Mesodermal cell (in vitro differentiated cells): ENCODE data around the gene GATD1.

Experiments used
- H3K27ac ChIP-seq: 2 replicates; pipeline ENCODE4 v1.7.0; 2013; ENCODE audit warnings: mild to moderate bottlenecking, low read depth, low read length, moderate library complexity; ENCODE audit not compliant: severe bottlenecking
- H3K36me3 ChIP-seq: 2 replicates; pipeline ENCODE4 v1.7.1; 2013; ENCODE audit warnings: mild to moderate bottlenecking, low read length, moderate library complexity; ENCODE audit not compliant: control insufficient read depth, insufficient read depth
- H3K4me1 ChIP-seq: one replicate; pipeline ENCODE4 v1.7.1; 2013; ENCODE audit warnings: mild to moderate bottlenecking, low read length; ENCODE audit not compliant: insufficient read depth, control insufficient read depth, poor library complexity, severe bottlenecking
- H3K4me3 ChIP-seq: 2 replicates; pipeline ENCODE4 v1.7.0; 2013; ENCODE audit warnings: low read length, control low read depth, mild to moderate bottlenecking; ENCODE audit not compliant: insufficient read depth, poor library complexity, severe bottlenecking; ENCODE audit errors: extremely low read depth
- H3K9me3 ChIP-seq: 2 replicates; pipeline ENCODE4 v1.7.1; 2013; ENCODE audit warnings: mild to moderate bottlenecking, low read length, moderate library complexity; ENCODE audit not compliant: control insufficient read depth
- WGBS, 2 experiments: methylation state at CpG; one replicate each; pipeline ENCODE4 v1.1.5; 2013; ENCODE audit warnings: missing lambda C conversion rate in 2 of 2; ENCODE audit not compliant: insufficient coverage in 2 of 2; 5-methylcytosine and 5-hydroxymethylcytosine counted together

Gene GATD1

DNA sequence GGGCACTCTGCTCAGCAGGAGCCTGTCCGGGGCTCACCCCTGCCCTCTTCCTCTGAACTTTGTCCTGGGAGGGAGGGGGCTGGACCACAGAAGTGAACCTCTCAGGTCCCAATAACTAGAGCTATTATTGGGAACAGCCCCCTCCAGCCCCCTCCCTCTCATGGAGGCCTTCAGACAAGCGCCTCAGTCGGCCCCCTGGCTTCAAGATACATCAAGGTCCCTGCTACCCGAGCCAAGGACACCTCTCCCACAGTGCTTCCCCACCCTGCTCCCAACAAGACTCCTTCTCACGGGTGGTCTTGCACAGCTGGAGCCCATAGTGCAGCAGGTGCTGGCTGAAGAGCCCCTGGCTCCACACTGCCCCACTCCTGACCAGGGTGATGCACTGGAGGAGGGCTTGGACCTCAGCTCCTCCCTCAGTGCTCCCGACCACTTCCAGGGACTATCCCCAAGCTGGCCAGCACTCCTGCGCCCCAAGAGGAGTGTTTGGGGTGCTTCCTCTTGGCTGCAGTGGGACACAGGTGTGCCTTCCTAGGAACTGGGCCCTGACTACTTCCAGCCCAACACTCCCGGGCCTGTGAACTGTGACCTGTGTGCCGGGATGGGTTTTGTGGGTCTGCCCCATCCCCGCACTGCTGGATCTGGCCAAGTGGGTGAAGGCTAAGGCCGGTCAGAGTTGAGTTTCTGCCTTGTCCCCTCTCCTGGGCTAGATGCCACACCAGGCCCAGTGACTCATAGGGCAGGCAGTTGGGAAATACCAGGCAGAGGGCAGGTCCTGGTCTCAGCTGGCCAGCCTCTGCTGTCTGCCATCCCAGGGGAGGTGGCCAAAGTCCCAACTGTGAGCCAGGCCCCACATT is 43.6 kb upstream of the GATD1 start:
- 88 to 91% methylated on average over 9 to 11 of the region's 11 CpGs for WGBS, 2 experiments
- H3K27ac ChIP-seq, result no peak overlapping the region
- peak overlapping the region; percentile 71 for H3K4me3 ChIP-seq
- H3K36me3 ChIP-seq, result peaks cover 26% of the 10 kb centered on the region
- no peaks in the 10 kb centered on the region for H3K9me3 ChIP-seq
- H3K4me1 ChIP-seq, result peaks cover 11% of the 10 kb centered on the region

DNA sequence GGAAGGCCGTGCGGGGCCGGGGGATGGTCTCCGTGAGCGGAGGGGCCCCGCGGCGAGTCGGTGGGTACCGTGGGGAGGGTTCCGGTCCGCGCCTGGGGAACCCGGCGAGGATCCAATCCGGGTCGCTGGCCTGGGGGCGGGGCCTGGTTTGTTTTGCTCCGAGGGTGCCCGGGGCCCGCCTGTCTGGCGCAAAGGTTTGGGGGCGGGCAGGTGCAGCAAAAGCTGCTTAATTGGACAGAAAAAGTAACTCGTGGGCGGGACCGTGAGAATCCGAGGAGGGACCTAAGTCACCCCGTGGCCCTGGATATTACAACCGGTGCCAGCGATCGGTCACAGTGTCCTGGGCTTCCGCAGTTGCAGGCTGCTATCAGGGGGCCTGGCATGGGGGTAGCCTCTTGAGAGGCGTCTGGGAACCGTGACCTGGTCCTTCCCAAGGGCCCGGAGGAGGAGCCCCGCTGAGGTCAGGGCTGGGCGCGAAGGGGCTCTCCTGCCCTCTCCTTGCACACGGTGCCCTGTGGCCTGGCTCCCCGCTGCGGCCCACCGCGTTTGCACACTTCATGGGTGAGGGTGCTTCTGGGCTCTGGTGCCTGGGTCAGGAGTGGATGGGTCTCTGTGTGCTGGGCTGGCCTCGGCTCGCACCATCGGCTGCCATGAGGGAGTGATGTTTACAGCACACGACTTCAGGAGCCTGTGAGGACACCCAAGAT is 42.8 kb upstream of the GATD1 start:
- H3K4me1 ChIP-seq, result peaks cover 11% of the 10 kb centered on the region
- H3K27ac ChIP-seq, result peak overlapping the region; percentile 36
- no peaks in the 10 kb centered on the region for H3K9me3 ChIP-seq
- peak overlapping the region; percentile 71 for H3K4me3 ChIP-seq
- 10 to 12% methylated on average over 42 to 44 of the region's 47 CpGs for WGBS, 2 experiments
- peaks cover 31% of the 10 kb centered on the region for H3K36me3 ChIP-seq

DNA sequence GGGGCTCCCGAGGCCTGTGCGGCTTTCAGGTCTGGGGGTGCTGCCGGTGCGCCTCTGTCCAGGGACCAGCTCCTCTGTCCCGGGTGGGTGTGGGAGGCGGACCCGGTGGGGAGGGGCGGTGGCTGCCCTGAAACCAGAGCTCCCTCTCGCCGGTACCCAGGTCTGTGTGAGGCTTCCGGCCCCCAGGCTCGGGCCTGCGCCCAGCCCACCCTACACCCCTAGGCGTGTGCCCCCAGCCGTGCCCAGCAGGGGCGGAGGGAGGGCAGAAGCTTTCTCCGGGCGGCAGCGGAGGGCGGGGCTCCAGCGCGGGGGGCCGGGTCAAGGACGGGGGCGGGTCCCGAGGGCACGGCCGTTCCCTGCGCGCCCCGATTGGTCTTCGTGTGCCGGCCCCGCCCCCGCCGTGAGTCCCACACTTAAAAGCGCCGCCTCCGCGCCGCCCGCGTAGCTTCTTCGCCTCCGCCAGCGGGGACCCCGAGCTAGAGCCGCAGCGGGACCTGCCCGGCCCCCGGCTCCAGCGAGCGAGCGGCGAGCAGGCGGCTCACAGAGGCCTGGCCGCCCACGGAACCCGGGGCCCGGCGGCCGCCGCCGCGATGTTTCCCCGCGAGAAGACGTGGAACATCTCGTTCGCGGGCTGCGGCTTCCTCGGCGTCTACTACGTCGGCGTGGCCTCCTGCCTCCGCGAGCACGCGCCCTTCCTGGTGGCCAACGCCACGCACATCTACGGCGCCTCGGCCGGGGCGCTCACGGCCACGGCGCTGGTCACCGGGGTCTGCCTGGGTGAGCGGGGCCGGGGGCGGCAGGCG is 42.0 kb upstream of the GATD1 start:
- Histone ChIP-seq H3K27ac (peak overlapping the region; percentile 36), H3K4me3 (peak overlapping the region; percentile 71), H3K4me1 (peaks cover 11% of the 10 kb centered on the region), H3K36me3 (peaks cover 27% of the 10 kb centered on the region), H3K9me3 (no peaks in the 10 kb centered on the region)
- WGBS, 2 experiments, result 3 to 5% methylated on average over 63 to 78 of the region's 96 CpGs

DNA sequence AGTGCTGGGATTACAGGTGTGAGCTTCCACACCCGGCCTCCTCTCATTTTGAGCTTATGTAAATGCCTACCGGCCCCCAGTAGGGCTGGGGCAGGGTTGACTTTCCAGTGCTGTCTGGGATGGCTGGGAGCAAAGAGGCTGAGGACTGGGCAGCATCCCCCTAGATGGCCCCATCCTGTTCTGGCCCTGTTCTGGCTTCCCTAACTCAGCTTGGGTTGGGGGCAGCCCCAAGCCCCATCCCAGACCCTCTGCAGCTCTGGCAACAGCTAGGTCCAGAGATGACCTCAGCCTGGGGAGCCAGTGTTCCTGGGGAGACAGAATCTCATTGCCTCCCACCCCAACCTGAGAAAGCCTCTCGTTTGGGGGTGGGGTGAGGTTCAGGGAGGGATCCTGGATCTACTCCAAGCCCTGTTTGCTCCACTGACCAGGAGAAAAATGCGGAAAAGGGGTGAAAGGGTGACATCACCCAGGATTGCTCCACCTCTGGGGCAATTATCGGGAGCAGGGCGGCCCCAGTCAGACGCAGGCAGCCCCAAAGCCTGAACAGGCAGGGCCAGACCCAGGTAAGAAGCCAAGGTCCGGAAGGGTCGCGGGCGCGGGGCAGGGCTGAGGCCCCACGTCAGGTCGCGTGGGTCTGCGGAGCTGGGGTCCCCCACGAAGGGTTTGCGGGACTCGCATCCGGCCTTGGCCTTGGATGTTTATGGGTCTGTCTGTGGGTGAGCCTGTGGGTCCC is 41.3 kb upstream of the GATD1 start, which contains the start of gene PNPLA2:
Gene PNPLA2 (plus strand): TSS at position 519 of the 733 bp plus-strand sequence. CDS start 805 bp downstream, outside the sequence.
- H3K4me3 ChIP-seq, result peak within 1 kb of the TSS; percentile 71
- H3K27ac ChIP-seq, result peak within 1 kb of the TSS; percentile 36
- peaks cover 11% of the 10 kb centered on the region for H3K4me1 ChIP-seq
- H3K9me3 ChIP-seq, result no peaks in the 10 kb centered on the region
- peaks cover 26% of the 10 kb centered on the region for H3K36me3 ChIP-seq
- WGBS, 2 experiments, result 67 to 79% methylated on average over 19 to 20 of the region's 20 CpGs

DNA sequence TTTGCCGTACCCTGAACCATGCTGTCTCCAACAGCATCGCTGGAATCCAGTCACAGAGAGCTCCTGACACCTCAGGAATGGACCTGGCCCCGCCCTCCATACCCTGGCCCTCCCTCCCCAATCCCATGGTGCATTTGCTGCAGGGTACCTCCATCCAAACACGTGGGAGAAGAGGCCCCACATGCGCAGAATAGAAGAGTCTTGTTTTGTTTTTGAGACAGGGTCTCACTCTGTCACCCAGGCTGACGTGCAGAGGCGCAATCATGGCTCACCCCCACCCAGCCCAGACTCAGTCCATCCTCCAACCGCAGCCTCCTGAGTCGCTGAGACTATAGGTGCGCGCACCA is 39.1 kb upstream of the GATD1 start:
- H3K4me1 ChIP-seq, result peaks cover 12% of the 10 kb centered on the region
- no peak overlapping the region for H3K4me3 ChIP-seq
- no peaks in the 10 kb centered on the region for H3K9me3 ChIP-seq
- H3K36me3 ChIP-seq, result peaks cover 36% of the 10 kb centered on the region
- H3K27ac ChIP-seq, result no peak overlapping the region
- 69 to 71% methylated on average over 5 to 6 of the region's 11 CpGs for WGBS, 2 experiments

DNA sequence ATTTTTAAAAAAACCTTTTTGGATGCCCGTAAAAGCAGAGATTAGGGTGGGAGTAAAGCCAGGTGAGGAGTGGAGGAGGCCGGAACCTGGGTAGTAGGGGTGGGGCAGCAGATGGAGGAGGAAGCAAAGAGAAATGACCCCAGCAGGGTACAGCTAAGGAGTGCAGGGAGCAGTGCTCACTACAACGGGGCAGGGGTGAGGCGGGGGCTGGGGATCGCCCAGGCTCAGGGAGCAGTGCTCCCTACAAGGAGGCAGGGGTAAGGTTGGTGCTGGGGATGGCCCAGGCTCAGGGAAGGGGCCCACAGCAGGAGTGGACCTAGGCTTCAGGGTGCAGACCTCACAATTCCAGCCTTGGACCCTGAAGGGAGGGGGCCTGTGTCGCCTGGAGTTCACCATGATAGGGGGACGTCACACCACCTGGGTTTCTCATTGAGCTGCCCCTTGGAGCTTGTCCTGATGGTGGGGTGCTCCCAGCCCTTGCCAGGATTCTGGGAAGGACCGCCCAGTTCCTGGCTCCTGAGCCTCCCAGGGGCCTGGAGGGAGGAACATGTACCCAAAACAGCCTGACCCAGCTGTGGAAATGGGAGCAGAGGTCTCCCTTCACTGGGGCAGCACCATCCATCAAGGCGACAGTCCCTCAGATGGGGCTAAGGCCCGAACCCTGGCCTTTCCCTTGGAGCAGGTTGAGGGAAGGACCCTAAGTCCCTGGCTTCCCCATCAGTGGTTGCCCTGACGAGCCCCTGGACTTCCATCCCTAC is 38.6 kb upstream of the GATD1 start:
- H3K27ac ChIP-seq, result no peak overlapping the region
- H3K4me1 ChIP-seq, result peaks cover 15% of the 10 kb centered on the region
- peaks cover 40% of the 10 kb centered on the region for H3K36me3 ChIP-seq
- H3K9me3 ChIP-seq, result no peaks in the 10 kb centered on the region
- 92 to 93% methylated on average over 7 to 10 of the region's 11 CpGs for WGBS, 2 experiments
- H3K4me3 ChIP-seq, result no peak overlapping the region

DNA sequence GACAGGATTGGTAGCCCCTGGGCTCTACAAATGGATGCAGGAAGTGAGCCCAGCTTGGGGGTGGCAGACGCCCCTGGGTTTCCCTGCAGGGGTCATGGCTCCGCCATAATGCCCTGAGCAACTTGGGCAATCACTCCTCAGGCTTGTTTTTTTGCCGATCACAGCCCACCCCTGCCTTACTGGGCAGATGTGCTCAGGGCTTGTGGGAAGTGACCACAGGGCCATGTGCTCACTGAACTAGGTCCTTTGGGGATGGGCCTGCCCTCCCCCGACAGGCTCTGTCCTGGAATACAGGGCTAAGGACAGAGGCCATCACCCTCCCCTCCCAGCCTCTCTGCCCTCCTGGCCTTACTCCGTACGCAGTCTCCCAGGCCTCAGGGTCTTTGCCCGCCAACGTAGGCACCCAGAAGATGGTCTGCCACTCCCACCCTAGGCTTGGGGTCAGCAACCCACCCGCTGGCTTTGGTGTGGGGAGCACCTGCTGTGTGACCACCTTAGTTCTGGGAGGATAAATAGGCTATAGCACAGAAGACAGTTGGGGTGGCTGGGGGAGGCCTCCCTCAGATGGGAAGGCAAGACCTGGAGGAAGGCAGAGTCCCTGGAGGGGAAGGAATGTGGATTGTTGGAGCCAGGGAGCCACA is 36.3 kb upstream of the GATD1 start:
- Histone ChIP-seq H3K4me3 (no peak overlapping the region), H3K9me3 (no peaks in the 10 kb centered on the region), H3K36me3 (peaks cover 43% of the 10 kb centered on the region), H3K4me1 (peaks cover 6% of the 10 kb centered on the region), H3K27ac (no peak overlapping the region)
- WGBS, 2 experiments, result 95 to 100% methylated on average over 4 to 7 of the region's 9 CpGs

DNA sequence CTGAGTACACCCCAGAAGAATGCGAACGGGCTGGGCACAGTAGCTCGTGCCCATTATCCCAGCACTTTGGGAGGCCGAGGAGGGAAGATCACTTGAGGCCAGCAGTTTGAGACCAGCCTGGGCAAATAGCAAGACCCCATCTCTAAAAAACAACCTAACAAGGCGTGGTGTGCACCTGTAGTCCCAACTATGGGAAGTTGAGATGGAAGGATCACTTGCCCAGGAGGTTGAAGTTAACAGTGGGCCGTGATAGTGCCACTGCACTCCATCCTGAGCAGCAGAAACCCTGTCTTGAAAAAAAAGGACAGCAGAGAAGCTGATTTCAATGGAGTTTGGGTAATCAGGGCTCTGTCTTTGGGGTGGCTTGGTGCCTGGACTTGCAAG is 35.8 kb upstream of the GATD1 start:
- 95 to 98% methylated on average over 4 to 6 of the region's 6 CpGs for WGBS, 2 experiments
- Histone ChIP-seq H3K36me3 (peaks cover 43% of the 10 kb centered on the region), H3K9me3 (no peaks in the 10 kb centered on the region), H3K4me3 (no peak overlapping the region), H3K27ac (no peak overlapping the region), H3K4me1 (peaks cover 6% of the 10 kb centered on the region)

DNA sequence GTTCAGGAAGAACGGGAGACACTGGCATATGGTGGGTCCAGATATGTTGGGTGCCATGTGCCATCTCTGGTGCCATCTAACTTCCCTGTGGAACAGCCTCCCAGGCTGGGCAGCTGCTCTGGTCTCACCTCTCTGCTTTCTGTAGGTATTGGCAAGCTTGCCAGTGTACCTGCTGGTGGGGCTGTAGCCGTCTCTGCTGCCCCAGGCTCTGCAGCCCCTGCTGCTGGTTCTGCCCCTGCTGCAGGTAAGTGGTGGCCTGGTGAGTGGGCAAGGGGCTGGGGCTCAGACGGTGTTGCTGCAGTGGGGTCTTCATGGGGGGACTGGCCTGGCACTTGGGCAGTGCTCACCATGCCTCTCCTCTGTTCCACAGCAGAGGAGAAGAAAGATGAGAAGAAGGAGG is 35.1 kb upstream of the GATD1 start:
- 93 to 100% methylated on average over 2 to 3 of the region's 3 CpGs for WGBS, 2 experiments
- Histone ChIP-seq H3K9me3 (no peaks in the 10 kb centered on the region), H3K4me3 (no peak overlapping the region)

More for the DNA sequence above, 35.1 kb upstream of the GATD1 start:
- Histone ChIP-seq H3K4me1 (peaks cover 6% of the 10 kb centered on the region), H3K36me3 (peaks cover 43% of the 10 kb centered on the region), H3K27ac (no peak overlapping the region)
